ENCODE results near the gene IPO8.
"Not testable (repeated sequence)": the region's sequence is repeated elsewhere in the genome, so short reads cannot be mapped to it uniquely, and the experiment has no call there.

Gene IPO8

DNA sequence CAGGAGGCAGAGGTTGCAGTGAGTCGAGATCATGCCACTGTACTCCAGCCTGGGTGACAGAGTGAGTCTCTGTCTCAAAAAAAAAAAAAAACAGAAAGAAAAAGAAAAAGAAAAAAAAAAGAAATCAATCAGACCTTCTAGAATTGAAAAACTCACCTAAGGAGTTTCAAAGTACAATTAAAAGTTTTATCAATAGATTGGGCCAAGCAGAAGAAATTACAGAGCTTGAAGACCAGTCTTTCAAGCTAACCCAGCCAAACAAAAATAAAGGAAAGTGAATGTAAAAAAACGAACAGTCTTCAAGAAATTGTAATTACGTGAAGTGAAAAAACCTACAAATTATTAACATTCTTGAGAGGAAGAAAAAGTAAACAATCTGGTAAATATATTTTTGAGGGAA, 93.0 kb downstream of the IPO8 start:
- DNase-seq: no peak

DNA sequence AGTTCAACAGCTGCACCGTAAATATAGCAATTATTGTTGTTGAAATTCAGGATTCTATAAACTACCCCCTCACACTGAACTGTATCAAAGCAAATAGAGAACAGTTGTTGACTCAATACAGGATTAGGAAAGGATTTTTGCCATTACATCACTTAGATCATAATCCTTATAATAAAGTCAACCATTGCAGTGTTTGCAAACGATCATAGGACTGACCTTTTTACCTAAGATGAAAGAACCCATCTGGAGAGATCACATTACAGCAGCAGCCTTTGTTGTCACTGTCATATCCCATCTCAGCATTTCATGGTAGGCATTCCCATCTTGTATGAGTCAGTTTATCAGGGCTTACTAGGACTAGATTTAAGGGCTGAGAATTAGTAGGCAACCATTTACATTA, 96.1 kb downstream of the IPO8 start:
- no peak for DNase-seq

DNA sequence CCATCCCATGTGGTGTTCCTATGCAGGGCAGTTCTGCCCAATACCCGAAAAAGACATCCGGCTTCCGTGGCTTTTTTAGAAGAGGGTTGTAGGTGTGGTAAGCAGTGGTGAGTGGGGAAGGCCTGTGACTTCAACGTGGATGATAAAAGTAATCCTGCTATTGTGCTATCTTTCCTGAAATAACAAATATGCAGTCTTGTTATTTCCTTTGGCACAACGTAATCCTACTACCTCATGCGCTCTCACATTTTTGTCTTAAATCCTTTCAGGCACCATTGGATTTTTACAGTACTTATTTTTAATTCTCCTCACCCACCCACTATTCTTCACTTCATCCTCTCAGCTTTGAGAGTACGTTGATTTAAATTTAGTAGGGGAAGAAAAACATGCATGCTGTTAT, 96.8 kb downstream of the IPO8 start:
- DNase-seq: no peak

DNA sequence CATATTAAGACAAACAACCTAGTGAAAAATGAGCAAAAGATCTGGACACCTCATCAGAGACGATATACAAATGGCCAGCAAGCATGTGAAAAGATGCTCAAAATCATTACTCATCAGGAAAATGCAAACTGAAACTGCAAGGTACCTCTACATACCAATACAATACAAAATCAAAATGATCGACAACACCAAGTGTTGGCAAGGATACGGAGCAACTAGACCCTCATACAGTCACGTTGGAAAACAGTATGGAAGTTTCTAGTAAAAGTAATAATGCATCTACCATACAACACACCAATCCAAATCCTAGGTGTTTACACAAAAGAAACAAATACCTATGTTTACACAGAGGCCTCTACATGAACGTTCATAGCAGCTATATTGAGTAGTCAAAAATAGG, 99.9 kb downstream of the IPO8 start:
- DNase-seq: no peak

DNA sequence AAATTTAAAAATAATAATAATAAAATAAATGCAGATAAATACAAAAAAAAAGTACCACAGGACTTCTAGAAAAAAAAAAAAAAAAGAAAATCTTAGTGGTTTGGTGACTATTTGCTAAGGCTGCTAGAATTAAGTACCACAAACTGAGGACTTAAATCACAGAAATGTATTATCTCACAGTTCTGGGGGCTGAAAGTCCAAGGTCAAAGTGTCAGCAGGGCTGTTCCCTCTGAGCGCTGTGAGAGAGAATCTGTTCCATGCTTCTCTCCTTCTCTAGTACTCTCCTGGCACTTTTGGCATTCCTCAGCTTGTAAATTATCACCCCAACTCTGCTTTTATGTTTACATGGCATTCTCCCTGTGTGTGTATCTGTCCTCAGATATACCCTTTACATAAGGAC, 101.2 kb downstream of the IPO8 start:
- no peak for DNase-seq

DNA sequence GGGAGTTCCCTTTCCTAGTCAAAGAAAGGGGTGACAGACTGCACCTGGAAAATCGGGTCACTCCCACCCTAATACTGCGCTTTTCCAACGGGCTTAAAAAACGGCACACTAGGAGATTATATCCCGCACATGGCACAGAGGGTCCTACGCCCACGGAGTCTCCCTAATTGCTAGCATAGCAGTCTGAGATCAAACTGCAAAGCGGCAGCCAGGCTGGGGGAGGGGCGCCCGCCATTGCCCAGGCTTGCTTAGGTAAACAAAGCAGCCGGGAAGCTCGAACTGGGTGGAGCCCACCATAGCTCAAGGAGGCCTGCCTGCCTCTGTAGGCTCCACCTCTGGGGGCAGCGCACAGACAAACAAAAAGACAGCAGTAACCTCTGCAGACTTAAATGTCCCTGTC, 107.1 kb downstream of the IPO8 start:
- DNase-seq: not testable (repeated sequence)

DNA sequence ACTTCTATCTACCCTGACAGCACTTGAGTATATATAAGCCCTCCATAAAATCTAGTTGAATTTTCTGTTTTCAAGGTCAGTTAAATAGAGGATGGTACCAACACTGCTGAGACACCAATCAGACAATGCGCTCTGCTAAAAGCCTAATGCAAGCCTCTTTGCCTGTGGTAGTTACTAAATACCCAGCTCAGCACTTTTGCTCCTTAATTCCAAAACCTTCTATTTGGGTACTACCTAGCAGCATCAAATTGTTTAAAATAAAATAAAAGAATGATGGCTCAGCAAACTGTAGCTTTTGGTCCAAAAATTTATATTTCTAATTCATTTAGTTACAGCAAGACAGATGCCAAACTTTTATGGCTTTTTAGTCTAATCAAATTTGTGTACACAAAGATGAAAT, 107.9 kb downstream of the IPO8 start:
- no peak for DNase-seq

DNA sequence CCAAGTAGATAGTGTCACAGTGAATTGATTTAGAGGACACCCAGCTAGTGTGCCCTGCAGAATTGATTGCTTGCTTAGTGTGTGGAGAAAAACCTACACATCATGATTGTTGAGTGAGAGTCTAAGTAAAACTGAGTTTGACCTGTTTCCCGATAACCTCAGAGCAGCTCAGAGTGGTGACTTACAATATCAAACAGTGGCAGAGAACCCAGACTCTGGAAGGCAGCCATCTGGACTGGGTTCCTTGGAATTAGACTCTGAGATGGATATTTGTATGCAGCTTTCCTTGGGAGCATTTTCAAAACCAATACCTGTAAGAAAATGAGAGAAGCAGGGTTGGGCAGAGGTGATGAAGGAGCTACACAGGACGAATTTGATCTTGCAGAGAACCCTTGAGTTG, 109.8 kb downstream of the IPO8 start:
- DNase-seq: no peak

DNA sequence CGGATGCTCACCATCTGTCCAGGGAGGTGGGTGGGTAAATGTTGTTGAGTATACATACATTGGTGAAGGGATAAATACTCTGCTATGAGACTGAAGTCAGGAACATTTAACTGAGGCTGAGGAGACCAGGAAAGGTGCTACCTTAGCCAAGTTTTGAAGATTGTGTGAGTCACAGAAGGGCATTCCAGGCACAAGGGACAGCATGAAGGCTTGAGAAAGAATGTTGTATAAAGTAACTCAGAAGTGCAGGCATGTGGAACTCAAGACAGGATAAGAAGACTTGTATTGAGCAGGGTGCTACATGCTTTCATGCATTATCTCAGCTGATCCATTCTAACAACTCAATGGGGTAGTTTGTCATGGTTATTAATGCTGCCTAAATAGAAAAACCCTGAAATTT, 112.7 kb downstream of the IPO8 start:
- no peak for DNase-seq

DNA sequence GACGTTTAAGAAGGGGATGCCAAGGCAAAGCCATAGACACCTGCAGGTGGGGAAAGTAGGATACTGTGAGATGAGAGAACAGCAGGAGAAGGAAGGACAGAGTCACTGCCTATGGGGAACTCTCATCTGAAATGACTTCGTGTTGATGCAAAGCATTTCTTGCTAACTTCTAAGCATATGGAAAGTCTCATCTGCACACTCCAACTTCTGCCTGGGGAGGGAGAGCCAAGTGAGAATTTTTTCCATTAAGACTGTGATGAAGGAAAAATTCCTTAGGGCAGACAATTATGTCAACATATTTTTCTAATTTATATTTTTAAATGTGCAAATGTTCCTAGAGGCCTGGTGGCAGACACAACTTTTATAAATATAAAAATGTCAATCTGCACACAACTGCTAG, 115.3 kb downstream of the IPO8 start:
- no peak for DNase-seq
